Mononuclear cell (primary cell): Measurements from ENCODE around the gene TFDP3. TPM values are rescaled to one million over a fixed set of nuclear protein-coding genes. Genes with fewer than 3 reads are reported as not detected.

Experiments used
- H3K27me3 ChIP-seq: 2 replicates; pipeline ENCODE4 v1.6.0; 2011; ENCODE audit warnings: low read length, control low read depth; ENCODE audit not compliant: insufficient read depth
- H3K4me1 ChIP-seq: 2 replicates; pipeline ENCODE4 v1.5.1; 2011; ENCODE audit warnings: mild to moderate bottlenecking, low read length, control low read depth; ENCODE audit not compliant: insufficient read depth
- H3K4me3 ChIP-seq: 2 replicates; pipeline ENCODE4 v1.5.1; 2011; ENCODE audit warnings: mild to moderate bottlenecking, low read length, moderate library complexity
- H3K9me3 ChIP-seq: 2 replicates; pipeline ENCODE4 v1.5.1; 2011; ENCODE audit warnings: low read depth, mild to moderate bottlenecking, control low read depth, low read length
- total RNA-seq: library from RNA; depleted of rRNA; stranded (reverse); fragments of >200 nt; gene quantifications from one replicate; pipeline ENCODE4 v1.2.3, GENCODE V29; 2012

Gene TFDP3, protein sequence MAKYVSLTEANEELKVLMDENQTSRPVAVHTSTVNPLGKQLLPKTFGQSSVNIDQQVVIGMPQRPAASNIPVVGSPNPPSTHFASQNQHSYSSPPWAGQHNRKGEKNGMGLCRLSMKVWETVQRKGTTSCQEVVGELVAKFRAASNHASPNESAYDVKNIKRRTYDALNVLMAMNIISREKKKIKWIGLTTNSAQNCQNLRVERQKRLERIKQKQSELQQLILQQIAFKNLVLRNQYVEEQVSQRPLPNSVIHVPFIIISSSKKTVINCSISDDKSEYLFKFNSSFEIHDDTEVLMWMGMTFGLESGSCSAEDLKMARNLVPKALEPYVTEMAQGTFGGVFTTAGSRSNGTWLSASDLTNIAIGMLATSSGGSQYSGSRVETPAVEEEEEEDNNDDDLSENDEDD
- not detected for total RNA-seq

DNA sequence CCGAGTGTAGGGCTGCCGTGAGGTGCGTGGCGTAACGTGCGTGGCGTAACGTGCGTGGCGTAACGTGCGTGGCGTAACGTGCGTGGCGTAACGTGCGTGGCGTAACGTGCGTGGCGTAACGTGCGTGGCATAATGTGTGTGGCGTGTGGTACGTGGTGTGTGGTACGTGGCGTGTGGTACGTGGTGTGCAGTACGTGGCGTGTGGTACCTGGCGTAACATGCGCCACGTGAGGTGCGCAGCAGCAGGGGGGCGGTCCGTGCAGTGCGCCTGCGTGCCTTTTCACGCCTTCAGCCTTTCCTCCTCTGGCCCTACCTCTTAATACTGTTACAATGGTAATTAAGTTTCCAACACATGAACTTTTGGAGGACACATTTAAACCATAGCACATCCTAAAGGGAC lies at the start of gene TFDP3:
TSS of gene TFDP3 (minus strand) at position 26 of the 400 bp plus-strand sequence. CDS start 95 bp downstream, outside the sequence.
- Histone ChIP-seq H3K9me3 (no peaks in the 10 kb centered on the region), H3K4me3 (no peak within 1 kb of the TSS), H3K4me1 (no peaks in the 10 kb centered on the region), H3K27me3 (no peaks in the 10 kb centered on the region)

DNA sequence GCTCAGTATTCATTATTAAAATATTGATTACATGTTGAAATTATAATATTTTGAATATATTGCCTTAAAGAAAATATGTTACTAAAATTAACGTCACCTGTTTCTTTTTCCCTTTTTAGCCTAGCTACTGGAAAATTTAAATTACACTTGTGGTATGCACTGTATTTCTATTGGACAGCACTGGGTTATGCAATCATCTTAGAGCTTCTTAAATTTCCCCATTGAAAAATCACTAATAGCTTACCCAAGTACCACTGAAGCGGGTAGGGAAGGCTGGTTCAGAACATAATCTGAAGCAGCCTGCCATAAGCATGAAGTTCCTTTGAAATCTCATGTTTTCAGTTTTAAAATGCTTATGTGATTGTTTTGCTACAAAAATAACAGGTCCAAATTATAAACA lies 49.5 kb upstream of the TFDP3 start:
- no peaks in the 10 kb centered on the region for H3K4me1 ChIP-seq
- no peaks in the 10 kb centered on the region for H3K27me3 ChIP-seq
- no peaks in the 10 kb centered on the region for H3K9me3 ChIP-seq
- H3K4me3 ChIP-seq: no peak overlapping the region

DNA sequence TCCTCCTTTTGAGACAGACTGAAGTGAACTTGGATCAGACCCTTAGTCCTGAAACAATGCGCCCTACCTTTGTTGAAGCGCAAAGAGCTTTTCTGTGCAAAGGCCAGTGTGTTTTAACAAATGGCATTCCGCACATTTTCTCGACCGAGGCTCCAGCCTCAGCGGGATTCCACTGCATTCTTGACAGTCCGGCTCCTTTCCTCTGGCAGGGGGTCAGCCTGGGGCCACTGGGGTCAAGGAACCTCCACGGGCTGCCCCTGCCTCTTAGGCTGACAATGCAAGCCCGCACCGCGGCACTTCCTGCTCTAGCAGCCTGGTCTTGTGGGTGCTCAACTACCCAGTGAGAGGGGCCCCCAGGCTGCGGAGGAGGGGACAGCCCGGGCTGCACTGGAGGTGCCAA lies 47.2 kb upstream of the TFDP3 start:
- H3K4me3 ChIP-seq: no peak overlapping the region
- no peaks in the 10 kb centered on the region for H3K27me3 ChIP-seq
- H3K9me3 ChIP-seq: no peaks in the 10 kb centered on the region
- no peaks in the 10 kb centered on the region for H3K4me1 ChIP-seq

DNA sequence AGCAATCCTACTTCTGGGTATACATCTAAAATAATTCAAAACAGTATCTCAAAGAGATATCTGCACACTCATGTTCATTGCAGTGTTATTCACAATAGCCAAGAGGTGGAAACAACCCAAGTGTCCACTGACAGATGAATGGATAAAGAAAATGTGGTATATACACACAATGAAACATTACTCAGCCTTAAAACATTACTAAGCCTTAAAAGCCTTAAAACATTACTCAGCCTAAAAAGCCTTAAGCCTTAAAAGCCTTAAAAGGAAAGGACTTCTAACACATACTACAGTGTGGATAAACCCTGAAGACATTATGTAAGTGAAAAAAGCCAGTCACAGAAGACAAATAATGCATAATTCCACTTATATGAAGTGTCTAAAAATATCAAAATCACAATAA lies 40.3 kb upstream of the TFDP3 start:
- no peaks in the 10 kb centered on the region for H3K9me3 ChIP-seq
- H3K4me1 ChIP-seq: no peaks in the 10 kb centered on the region
- no peaks in the 10 kb centered on the region for H3K27me3 ChIP-seq
- H3K4me3 ChIP-seq: no peak overlapping the region

DNA sequence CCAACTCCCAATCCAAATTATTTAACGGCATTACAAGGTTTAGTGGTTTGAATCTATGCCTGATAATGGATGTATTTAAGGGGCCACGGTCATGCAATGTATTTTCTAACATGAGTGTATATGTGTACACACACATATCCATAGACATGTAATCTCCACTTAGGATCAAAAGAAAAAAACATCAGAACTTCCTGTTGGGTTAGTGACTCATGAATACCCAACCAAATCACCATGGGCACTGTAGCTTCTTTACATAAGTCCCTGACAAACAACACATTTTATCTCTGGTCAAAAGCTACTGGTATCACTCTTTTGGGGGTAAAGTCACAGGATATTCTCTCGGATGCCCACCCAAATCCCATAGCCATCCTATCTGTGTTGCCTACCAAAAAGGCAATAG lies 36.5 kb upstream of the TFDP3 start:
- no peaks in the 10 kb centered on the region for H3K27me3 ChIP-seq
- no peaks in the 10 kb centered on the region for H3K9me3 ChIP-seq
- no peaks in the 10 kb centered on the region for H3K4me1 ChIP-seq
- H3K4me3 ChIP-seq: no peak overlapping the region

DNA sequence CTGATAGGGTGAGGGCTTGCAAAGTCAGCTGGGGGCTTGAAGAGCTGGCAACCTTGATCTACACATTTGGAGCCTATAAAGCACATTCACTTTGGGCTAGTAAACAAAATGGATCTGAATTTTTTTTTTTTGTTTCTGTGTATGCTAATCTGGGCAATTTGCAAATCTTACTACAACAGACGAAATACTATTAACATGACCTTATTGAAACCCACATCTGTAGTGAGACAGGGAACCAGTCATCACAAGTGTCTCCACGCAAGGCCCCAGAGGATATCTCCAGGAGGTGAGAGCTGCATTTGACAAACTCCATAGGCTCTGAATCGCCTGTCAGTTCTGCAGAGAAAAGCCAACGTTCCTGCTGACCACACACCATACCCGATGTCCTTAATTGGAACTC lies 33.0 kb upstream of the TFDP3 start:
- Histone ChIP-seq H3K27me3 (no peaks in the 10 kb centered on the region), H3K9me3 (no peaks in the 10 kb centered on the region), H3K4me3 (no peak overlapping the region), H3K4me1 (no peaks in the 10 kb centered on the region)

DNA sequence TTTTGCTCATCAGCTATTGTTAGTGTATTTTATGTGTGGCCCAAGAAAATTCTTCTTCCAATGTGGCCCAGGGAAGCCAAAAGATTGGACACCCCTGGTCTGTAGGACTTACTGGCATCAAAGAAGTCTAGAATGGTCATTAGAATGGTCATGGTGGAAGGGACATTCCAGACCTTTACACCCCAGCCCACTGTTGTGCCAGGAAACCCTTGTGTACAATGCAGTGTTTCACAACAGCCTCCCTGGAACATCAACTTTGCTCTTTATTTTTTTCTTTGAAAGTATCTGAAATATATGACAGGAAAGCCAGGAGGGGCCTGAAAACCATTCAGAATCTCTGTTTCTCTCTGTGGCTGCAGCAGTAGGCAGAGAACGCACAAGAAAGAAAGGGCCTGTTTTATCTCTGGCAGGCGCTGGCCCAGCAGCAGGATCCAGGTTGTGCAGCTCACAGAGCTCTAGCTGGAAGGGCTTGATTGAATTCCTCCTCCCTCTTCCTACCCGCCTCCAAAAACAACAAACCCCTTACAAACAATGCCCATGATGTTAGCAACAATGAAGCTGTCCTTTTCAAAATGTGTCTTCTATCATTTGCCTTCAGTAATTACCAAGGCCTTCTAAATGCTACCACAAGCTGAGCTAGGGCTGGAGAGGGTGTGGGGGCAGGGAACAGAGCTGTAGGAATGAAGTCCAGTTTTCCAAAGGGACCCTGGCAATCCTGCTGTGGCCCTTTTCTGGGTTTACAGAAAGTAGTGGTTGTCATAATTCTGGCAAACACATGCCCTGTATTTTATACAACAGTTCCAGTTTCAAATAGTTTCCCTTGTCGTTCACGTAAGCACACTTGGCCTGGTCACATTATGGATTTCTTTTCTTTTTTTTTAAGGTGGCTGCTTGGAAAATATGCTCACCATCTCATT lies 32.3 kb upstream of the TFDP3 start:
- Histone ChIP-seq H3K4me1 (no peaks in the 10 kb centered on the region), H3K4me3 (no peak overlapping the region), H3K27me3 (no peaks in the 10 kb centered on the region), H3K9me3 (no peaks in the 10 kb centered on the region)

DNA sequence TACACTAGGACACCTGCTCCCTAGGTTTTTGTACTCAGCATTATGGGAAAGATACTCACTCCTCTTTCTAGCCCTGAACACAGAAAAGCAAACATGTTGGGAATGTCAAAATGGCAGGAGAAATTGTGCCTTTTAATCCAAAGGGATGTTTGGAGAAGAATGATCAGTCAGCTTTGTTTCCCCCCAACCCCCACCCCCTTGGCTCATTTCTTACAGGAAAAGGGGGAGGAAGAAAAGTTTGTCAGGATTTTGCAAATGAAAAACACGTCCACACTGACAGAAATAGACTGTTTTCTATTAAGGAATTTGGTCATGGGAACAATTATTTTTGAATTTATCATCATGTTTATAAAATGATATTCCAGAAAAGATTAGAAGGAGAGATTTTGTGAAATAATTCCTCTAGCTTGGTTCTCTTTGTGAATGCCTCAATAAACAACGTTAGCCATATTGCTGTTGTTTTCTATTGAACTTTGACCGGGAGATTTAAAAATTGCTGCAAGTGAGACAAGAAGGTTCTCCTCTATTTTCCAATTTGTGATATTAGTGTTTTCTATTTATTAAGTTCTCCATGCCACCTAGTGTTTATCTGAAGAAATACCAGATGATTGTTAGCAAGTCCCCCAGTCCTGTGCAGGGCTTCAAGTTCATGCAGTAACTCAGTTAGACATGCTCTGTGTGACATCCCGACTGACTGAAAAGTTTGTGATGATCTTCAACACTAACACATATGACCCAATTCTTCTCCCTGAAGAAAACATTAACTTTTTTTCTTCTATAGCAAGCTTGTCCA lies 31.3 kb upstream of the TFDP3 start:
- Histone ChIP-seq H3K27me3 (no peaks in the 10 kb centered on the region), H3K4me1 (no peaks in the 10 kb centered on the region), H3K4me3 (no peak overlapping the region), H3K9me3 (no peaks in the 10 kb centered on the region)

DNA sequence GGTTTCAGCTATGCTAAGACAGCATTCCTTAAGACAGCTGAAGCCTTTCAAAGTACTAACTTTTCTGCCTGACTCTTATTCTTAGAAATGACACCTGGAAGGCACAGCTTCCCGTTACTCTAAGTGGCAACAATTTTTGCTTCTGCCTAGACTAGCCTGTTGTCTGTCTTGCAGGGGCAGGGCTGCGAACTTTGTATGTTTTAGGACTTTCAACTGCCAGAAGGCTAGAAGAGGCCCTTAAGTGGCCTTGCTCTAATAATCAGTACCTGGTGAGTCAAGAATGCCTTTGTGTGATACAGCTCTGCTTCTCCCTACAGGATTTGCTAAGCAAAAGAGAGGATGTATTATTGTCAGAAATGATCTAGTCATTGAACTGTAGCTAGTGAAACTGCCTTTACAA lies 30.0 kb upstream of the TFDP3 start:
- Histone ChIP-seq H3K4me3 (no peak overlapping the region), H3K27me3 (no peaks in the 10 kb centered on the region)

DNA sequence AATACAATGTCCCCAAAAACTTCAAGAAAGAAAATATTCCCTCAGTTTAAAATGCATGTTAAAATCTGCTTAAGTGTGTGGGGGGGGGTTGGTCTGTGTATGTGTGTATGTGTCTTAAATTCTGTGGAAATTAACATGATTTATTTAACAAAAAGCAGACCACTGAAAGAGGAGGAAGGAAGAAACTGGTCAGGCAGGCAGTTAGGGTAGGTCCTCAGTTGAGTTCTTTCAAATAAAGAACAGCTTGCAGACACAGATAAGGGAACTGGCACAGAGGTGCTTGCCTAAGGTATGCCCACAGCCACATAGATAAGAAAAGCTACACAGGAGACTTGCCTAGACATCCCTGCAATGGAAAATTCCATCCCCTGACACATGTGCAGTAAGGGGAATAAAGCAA lies 28.8 kb upstream of the TFDP3 start:
- no peak overlapping the region for H3K4me3 ChIP-seq
- H3K4me1 ChIP-seq: no peaks in the 10 kb centered on the region
- H3K9me3 ChIP-seq: no peaks in the 10 kb centered on the region
- no peaks in the 10 kb centered on the region for H3K27me3 ChIP-seq

More for the DNA sequence above, 30.0 kb upstream of the TFDP3 start:
- H3K9me3 ChIP-seq: no peaks in the 10 kb centered on the region
- H3K4me1 ChIP-seq: no peaks in the 10 kb centered on the region

DNA sequence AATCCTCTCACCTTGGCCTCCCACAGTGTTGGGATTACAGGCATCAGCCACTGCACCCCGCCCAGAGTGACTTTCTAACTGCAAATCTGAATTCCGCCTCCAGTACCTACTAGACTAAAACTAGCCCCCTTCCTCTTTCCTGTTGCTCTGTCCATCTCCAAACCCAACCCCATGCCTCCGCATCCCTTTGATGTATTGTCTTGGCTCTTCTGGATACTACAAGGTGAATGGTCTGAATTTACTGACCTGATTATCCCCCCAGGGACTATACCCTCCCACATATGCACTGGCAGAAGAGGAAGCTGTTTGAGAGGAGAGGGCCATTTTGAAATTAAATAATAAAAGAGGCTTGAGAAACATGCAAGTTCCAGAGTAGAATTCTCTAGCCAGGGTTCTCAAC lies 17.7 kb upstream of the TFDP3 start:
- no peaks in the 10 kb centered on the region for H3K9me3 ChIP-seq
- no peak overlapping the region for H3K4me3 ChIP-seq
- no peaks in the 10 kb centered on the region for H3K4me1 ChIP-seq
- no peaks in the 10 kb centered on the region for H3K27me3 ChIP-seq

DNA sequence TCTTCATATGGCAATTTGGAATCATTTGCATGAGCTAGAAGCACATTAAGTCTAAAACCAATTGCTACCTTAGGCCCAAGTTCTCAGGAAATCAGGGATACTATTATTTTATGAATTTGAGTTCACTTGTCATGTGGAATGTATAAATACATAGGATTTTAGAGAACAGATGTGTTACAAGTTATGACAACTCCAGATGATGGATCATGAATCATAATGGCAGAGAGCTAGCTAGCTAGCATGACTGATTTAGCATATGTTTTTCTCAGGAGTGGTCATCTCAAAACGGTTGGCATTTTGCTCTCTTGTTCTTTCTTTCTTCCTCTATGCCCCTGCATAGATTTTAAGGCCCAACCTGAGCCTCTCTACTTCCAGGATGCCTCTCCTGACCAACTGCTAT lies 14.2 kb upstream of the TFDP3 start:
- no peaks in the 10 kb centered on the region for H3K4me1 ChIP-seq
- no peaks in the 10 kb centered on the region for H3K9me3 ChIP-seq
- no peak overlapping the region for H3K4me3 ChIP-seq
- no peaks in the 10 kb centered on the region for H3K27me3 ChIP-seq

DNA sequence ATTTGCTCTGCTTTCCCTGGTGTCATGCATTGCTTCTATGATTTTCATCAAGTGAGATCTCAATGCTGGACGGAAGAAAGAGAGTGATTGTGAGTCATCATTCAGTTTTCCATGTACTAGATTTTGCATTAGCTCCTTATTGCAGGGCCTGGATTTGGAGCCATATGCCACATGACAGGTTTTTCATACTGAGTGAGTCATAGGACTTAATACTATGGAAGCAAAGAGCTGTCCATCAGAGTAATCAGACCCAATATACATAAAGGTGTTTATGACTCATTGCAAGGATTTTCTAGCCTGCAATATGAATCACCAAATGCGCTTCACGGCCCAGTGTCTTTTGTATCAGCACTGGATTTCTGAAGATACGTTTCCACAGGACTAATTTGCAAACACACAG lies 11.2 kb upstream of the TFDP3 start:
- no peak overlapping the region for H3K4me3 ChIP-seq
- H3K27me3 ChIP-seq: no peaks in the 10 kb centered on the region
- no peaks in the 10 kb centered on the region for H3K9me3 ChIP-seq
- H3K4me1 ChIP-seq: no peaks in the 10 kb centered on the region

DNA sequence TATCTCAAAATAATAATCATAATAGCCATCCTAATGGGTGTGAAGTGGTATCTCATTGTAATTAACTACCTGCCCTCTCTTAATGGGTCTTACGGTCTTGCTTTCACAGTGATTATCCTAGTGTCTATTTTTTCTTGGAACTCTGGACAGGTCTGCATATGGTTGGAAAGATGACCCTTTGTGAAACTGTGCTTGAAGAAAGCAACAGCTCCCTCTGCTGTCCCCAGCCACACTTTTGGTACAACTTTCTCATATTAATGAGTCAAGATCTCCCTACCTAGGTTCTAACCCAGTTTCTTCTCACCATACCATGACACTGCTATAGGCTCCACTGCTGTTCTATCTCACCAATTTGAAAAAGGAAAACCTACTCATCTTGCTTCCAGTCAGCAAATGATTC lies 2.4 kb downstream of the TFDP3 start:
- Histone ChIP-seq H3K4me1 (no peaks in the 10 kb centered on the region), H3K9me3 (no peaks in the 10 kb centered on the region), H3K27me3 (no peaks in the 10 kb centered on the region), H3K4me3 (no peak overlapping the region)

DNA sequence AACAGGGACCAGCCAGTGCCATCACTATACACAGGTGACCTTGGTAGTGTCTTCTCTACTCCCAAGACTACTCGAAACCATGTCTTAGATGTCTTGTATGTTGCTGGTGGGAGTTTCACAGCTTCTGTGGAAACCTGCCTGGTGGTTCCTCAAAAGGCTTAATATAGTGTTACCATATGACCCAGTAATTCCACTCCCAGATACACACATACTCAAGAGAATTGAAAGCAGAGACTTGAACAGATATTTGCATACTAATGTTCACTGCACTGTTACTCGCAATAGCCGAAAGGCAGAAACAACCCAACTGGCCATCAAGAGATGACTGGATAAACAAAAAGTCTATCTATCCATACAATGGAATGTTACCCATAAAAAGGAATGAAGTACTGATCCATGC lies 3.1 kb downstream of the TFDP3 start:
- Histone ChIP-seq H3K4me3 (no peak overlapping the region), H3K9me3 (no peaks in the 10 kb centered on the region), H3K4me1 (no peaks in the 10 kb centered on the region), H3K27me3 (no peaks in the 10 kb centered on the region)
